GM23338 (cell line): ENCODE results near the gene TRIM58.

Experiments
- CREB1 ChIP-seq: fragments of 250-450 bp; sonication (Bioruptor Pico); IDR thresholded peaks from 2 replicates; pipeline ENCODE4 v1.5.0; 2020; ENCODE audit warnings: low read depth, mild to moderate bottlenecking, moderate library complexity
- CTCF ChIP-seq, 2 experiments: fragments of 200-600 bp in 1 of 2; sonication (generic) in 1 of 2; conservative IDR thresholded peaks; 2 replicates each; pipeline versions ENCODE4 v1.5.1 to v1.6.1; 2016 to 2017; ENCODE audit warnings: antibody characterized with exemption in 2 of 2, low read depth in 2 of 2, mild to moderate bottlenecking in 2 of 2, moderate library complexity in 1 of 2
- ETS1 ChIP-seq: IDR thresholded peaks from 2 replicates; pipeline ENCODE4 v1.6.1; 2016; ENCODE audit warnings: antibody characterized with exemption
- EZH2 ChIP-seq: fragments of 200-600 bp; sonication (generic); IDR thresholded peaks from one replicate; pipeline ENCODE4 v1.8.0; 2017; ENCODE audit warnings: antibody characterized with exemption, mild to moderate bottlenecking, low read depth; ENCODE audit not compliant: unreplicated experiment
- EZH2phosphoT487 ChIP-seq: fragments of 200-600 bp; sonication (generic); IDR thresholded peaks from one replicate; pipeline ENCODE4 v1.8.1; 2018; ENCODE audit warnings: antibody characterized with exemption; ENCODE audit not compliant: unreplicated experiment
- JUNB ChIP-seq: IDR thresholded peaks from one replicate; pipeline ENCODE4 v1.6.1; 2016; ENCODE audit warnings: antibody characterized with exemption; ENCODE audit not compliant: unreplicated experiment
- NANOG ChIP-seq: IDR thresholded peaks from 2 replicates; pipeline ENCODE4 v1.6.1; 2016; ENCODE audit warnings: antibody characterized with exemption, borderline replicate concordance
- POLR2AphosphoS5 ChIP-seq: IDR thresholded peaks from 2 replicates; pipeline ENCODE4 v1.6.1; 2016; ENCODE audit warnings: antibody characterized with exemption, low read depth
- REST ChIP-seq: IDR thresholded peaks from one replicate; pipeline ENCODE4 v1.6.1; 2018; ENCODE audit warnings: antibody characterized with exemption; ENCODE audit not compliant: unreplicated experiment
- ZNF114 ChIP-seq: fragments of 250-450 bp; sonication (Bioruptor Pico); IDR thresholded peaks from 2 replicates; pipeline ENCODE4 v1.5.0; 2020; ENCODE audit warnings: mild to moderate bottlenecking, moderate library complexity
- ZNF331 ChIP-seq: fragments of 250-450 bp; sonication (Bioruptor Pico); IDR thresholded peaks from 2 replicates; pipeline ENCODE4 v1.5.0; 2020; ENCODE audit warnings: low read depth, mild to moderate bottlenecking, moderate library complexity

- TF ChIP-seq EZH2 (no peak), CTCF (conservative IDR thresholded peaks at IDR 0.05; ENCODE audit: low read depth in 2 of 2) (no peak), CREB1 (CRISPR knock-in tag) (no peak), REST (no peak), EZH2phosphoT487 (no peak), POLR2AphosphoS5 (no peak), JUNB (no peak), ZNF114 (CRISPR knock-in tag) (no peak), ETS1 (no peak), NANOG (no peak), ZNF331 (CRISPR knock-in tag) (no peak)
These were observed 67.9 kb downstream of the TRIM58 start, which contains the start of gene OR2AJ1 for GRCh38 chr1:247924868-247925267.
